Ecto neural progenitor cell (in vitro differentiated cells): ENCODE measurements around the gene RPTOR.
A peak's percentile ranks its signal among the peaks of the same experiment; 100 is the strongest.

Experiments used
- DNase-seq: peaks from one replicate; pipeline ENCODE4 v3.0.0-alpha.2; 2018; ENCODE audit warnings: low spot score

Gene RPTOR

GRCh38 chr17:80998748-80999535 is 454.3 kb downstream of the RPTOR start:
- peak; percentile 43 for DNase-seq

- no peak for DNase-seq
Measured at GRCh38 chr17:80999536-81000333, 455.1 kb downstream of the RPTOR start.

- DNase-seq: no peak
Measured at GRCh38 chr17:81000334-81000630, 455.6 kb downstream of the RPTOR start.

GRCh38 chr17:81000631-81001357 is 456.2 kb downstream of the RPTOR start:
- no peak for DNase-seq

GRCh38 chr17:81002013-81002384 is 457.4 kb downstream of the RPTOR start:
- DNase-seq: no peak

GRCh38 chr17:81002409-81003361 is 458.0 kb downstream of the RPTOR start:
- no peak for DNase-seq

GRCh38 chr17:81003711-81004475 is 459.3 kb downstream of the RPTOR start:
- DNase-seq: no peak

GRCh38 chr17:81006891-81007290 is 462.3 kb downstream of the RPTOR start:
- DNase-seq: no peak

- no peak for DNase-seq
Measured at GRCh38 chr17:81008140-81008539, 463.5 kb downstream of the RPTOR start.

GRCh38 chr17:81009136-81009535 is 464.5 kb downstream of the RPTOR start:
- DNase-seq: no peak

GRCh38 chr17:81010935-81011334 is 466.3 kb downstream of the RPTOR start:
- DNase-seq: no peak

GRCh38 chr17:81011951-81012350 is 467.3 kb downstream of the RPTOR start:
- DNase-seq: no peak

- DNase-seq: no peak
Measured at GRCh38 chr17:81012574-81013447, 468.2 kb downstream of the RPTOR start.

GRCh38 chr17:81013642-81014041 is 469.0 kb downstream of the RPTOR start:
- no peak for DNase-seq

- no peak for DNase-seq
Measured at GRCh38 chr17:81015136-81015535, 470.5 kb downstream of the RPTOR start.
